Measurements from ENCODE around the gene AFF3. TPM values are rescaled to one million over a fixed set of nuclear protein-coding genes. Genes with fewer than 3 reads are reported as not detected.
"Not testable (repeated sequence)": the region's sequence is repeated elsewhere in the genome, so short reads cannot be mapped to it uniquely, and the experiment has no call there.

The AFF3 gene
- total and polyA plus RNA-seq, 2 donors (not counting 1 experiment from before 2014, with no cell fraction given): 0.50 to 2.5 TPM

- no peaks in the 10 kb centered on the region for H3K36me3 ChIP-seq (ENCODE audit: control insufficient read depth, insufficient read depth, low read length)
- TF ChIP-seq CTCF (conservative IDR thresholded peaks at IDR 0.05 in 1 of 2, IDR thresholded peaks at IDR 0.05 in 1 of 2; ENCODE audit: low read depth in 1 of 2, low read length in 2 of 2) (no peak), EZH2 (IDR thresholded peaks at IDR 0.05; ENCODE audit: low read length, missing control alignments) (no peak)
- H3K27ac ChIP-seq (ENCODE audit: insufficient read depth, low read length): no peak overlapping the region
- H3K79me2 ChIP-seq (ENCODE audit: control insufficient read depth, insufficient read depth, low read length): no peaks in the 10 kb centered on the region
- no peak overlapping the region for H3K4me2 ChIP-seq (ENCODE audit: extremely low read depth, insufficient read depth, low read length)
- DNase-seq (ENCODE audit: low read depth in 2 of 2): no peak
- H3K9me3 ChIP-seq (ENCODE audit: control insufficient read depth, insufficient read depth, low read depth, low read length): no peaks in the 10 kb centered on the region
- no peaks in the 10 kb centered on the region for H3K27me3 ChIP-seq (ENCODE audit: control insufficient read depth, insufficient read depth, low read length)
- no peak overlapping the region for H3K4me3 ChIP-seq (replicated peaks in 1 of 4; ENCODE audit: control extremely low read depth in 1 of 4, insufficient read depth in 1 of 4, low read depth in 3 of 4, low read length in 4 of 4)
- H3K9ac ChIP-seq (ENCODE audit: insufficient read depth, low read length): no peak overlapping the region
- H3K4me1 ChIP-seq (ENCODE audit: control insufficient read depth, extremely low read depth, insufficient read depth, low read length): no peaks in the 10 kb centered on the region
- H4K20me1 ChIP-seq (ENCODE audit: control insufficient read depth, extremely low read depth, insufficient read depth, low read length): no peaks in the 10 kb centered on the region
- no peak overlapping the region for H2AFZ ChIP-seq (ENCODE audit: low read length)
Measured at GRCh38 chr2:99737537-99737936, 404.9 kb downstream of the AFF3 start.

GRCh38 chr2:99735753-99736152, 406.6 kb downstream of the AFF3 start:
- H3K27me3 ChIP-seq (ENCODE audit: control insufficient read depth, insufficient read depth, low read length): no peaks in the 10 kb centered on the region
- no peaks in the 10 kb centered on the region for H3K79me2 ChIP-seq (ENCODE audit: control insufficient read depth, insufficient read depth, low read length)
- no peaks in the 10 kb centered on the region for H4K20me1 ChIP-seq (ENCODE audit: control insufficient read depth, extremely low read depth, insufficient read depth, low read length)
- H3K4me2 ChIP-seq (ENCODE audit: extremely low read depth, insufficient read depth, low read length): no peak overlapping the region
- H3K4me3 ChIP-seq (replicated peaks in 1 of 4; ENCODE audit: control extremely low read depth in 1 of 4, insufficient read depth in 1 of 4, low read depth in 3 of 4, low read length in 4 of 4): no peak overlapping the region
- no peak overlapping the region for H2AFZ ChIP-seq (ENCODE audit: low read length)
- no peak overlapping the region for H3K27ac ChIP-seq (ENCODE audit: insufficient read depth, low read length)
- H3K9me3 ChIP-seq (ENCODE audit: control insufficient read depth, insufficient read depth, low read depth, low read length): no peaks in the 10 kb centered on the region
- no peak for DNase-seq (ENCODE audit: low read depth in 2 of 2)
- no peak for TF ChIP-seq CTCF (conservative IDR thresholded peaks at IDR 0.05 in 1 of 2, IDR thresholded peaks at IDR 0.05 in 1 of 2; ENCODE audit: low read depth in 1 of 2, low read length in 2 of 2)
- no peak for TF ChIP-seq EZH2 (IDR thresholded peaks at IDR 0.05; ENCODE audit: low read length, missing control alignments)
- H3K36me3 ChIP-seq (ENCODE audit: control insufficient read depth, insufficient read depth, low read length): no peaks in the 10 kb centered on the region
- H3K4me1 ChIP-seq (ENCODE audit: control insufficient read depth, extremely low read depth, insufficient read depth, low read length): no peaks in the 10 kb centered on the region
- H3K9ac ChIP-seq (ENCODE audit: insufficient read depth, low read length): no peak overlapping the region

- H3K4me1 ChIP-seq (ENCODE audit: control insufficient read depth, extremely low read depth, insufficient read depth, low read length); DNase-seq (ENCODE audit: low read depth in 2 of 2); H3K36me3 ChIP-seq (ENCODE audit: control insufficient read depth, insufficient read depth, low read length); H4K20me1 ChIP-seq (ENCODE audit: control insufficient read depth, extremely low read depth, insufficient read depth, low read length); H3K79me2 ChIP-seq (ENCODE audit: control insufficient read depth, insufficient read depth, low read length); H3K4me3 ChIP-seq (replicated peaks in 1 of 4; ENCODE audit: control extremely low read depth in 1 of 4, insufficient read depth in 1 of 4, low read depth in 3 of 4, low read length in 4 of 4); H3K9me3 ChIP-seq (ENCODE audit: control insufficient read depth, insufficient read depth, low read depth, low read length); H3K27me3 ChIP-seq (ENCODE audit: control insufficient read depth, insufficient read depth, low read length); H3K27ac ChIP-seq (ENCODE audit: insufficient read depth, low read length); H3K9ac ChIP-seq (ENCODE audit: insufficient read depth, low read length); H3K4me2 ChIP-seq (ENCODE audit: extremely low read depth, insufficient read depth, low read length); H2AFZ ChIP-seq (ENCODE audit: low read length): not testable (repeated sequence)
Measured at GRCh38 chr2:99735314-99735713, 407.1 kb downstream of the AFF3 start.

All from fibroblast of lung (primary cell).